HEK293T (cell line): ENCODE data around the gene POLD2.

Experiments
- ARNT ChIP-seq: fragments of 450-650 bp; IDR thresholded peaks from 2 replicates; pipeline ENCODE4 v1.6.1; 2017; ENCODE audit warnings: mild to moderate bottlenecking
- NFRKB ChIP-seq: fragments of 450-650 bp; IDR thresholded peaks from 2 replicates; pipeline ENCODE4 v1.6.1; 2016; ENCODE audit warnings: mild to moderate bottlenecking, moderate library complexity

DNA sequence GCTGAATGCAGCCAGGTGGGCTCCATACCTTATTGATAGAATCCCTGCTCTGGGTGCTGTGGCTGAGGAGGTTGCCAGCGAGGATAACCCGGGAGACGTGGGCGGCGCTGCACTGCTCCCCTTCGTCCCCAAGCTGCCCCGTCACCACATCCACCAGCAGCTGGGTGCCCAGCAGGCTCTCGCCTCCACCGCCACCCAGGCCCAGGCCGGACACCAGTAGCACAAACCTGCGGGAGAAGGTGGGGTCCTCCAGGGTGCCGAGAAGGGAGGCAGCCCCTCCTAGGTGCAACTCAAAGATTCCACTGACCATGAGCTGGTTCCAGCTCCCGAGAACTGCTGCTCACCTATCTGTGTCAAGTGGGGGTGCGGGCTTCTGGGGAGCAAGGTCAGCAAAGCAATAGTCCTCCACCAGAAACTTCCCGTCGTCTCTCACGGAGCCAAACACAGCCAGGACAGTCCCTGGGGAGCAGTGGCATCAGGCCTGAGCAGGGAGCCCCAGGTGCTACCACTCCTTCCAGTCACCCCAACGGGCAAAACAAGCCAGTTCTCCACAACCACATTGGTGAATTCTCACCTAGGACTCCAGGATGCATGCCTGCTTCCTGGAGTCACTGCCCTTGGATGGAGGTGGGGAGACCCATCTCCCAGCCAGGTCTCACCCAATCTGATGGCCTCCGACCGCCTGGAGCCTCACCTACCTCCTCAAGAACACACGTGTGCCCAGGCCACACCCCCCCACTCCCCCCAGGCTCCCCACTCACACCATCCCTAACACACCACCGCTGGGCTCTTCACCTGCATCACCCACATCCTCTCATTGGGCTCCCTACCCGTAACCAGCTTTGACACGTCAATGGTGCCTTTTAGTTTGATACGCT lies 6.3 kb downstream of the POLD2 start:
- TF ChIP-seq NFRKB (no peak), ARNT (no peak)
